ES-I3 (cell line): Measurements from ENCODE around the gene FLT1.

Experiments used
- H3K36me3 ChIP-seq: 2 replicates; pipeline ENCODE4 v1.6.1; 2013; ENCODE audit warnings: mild to moderate bottlenecking, low read length, control low read depth, moderate library complexity; ENCODE audit not compliant: insufficient read depth
- H3K4me1 ChIP-seq: 2 replicates; pipeline ENCODE4 v1.6.1; 2013; ENCODE audit warnings: mild to moderate bottlenecking, control low read depth, low read length; ENCODE audit not compliant: insufficient read depth
- H3K9ac ChIP-seq: 2 replicates; pipeline ENCODE4 v1.6.1; 2013; ENCODE audit warnings: low read depth, mild to moderate bottlenecking, low read length, moderate library complexity
- H3K9me3 ChIP-seq: 2 replicates; pipeline ENCODE4 v1.6.1; 2013; ENCODE audit warnings: mild to moderate bottlenecking, low read length, moderate library complexity; ENCODE audit not compliant: control insufficient read depth, insufficient read depth

Gene FLT1

GRCh38 chr13:28470296-28470695 is 24.6 kb downstream of the FLT1 start:
- Histone ChIP-seq H3K9me3 (no peaks in the 10 kb centered on the region), H3K36me3 (no peaks in the 10 kb centered on the region; the same call in none of the 2 replicates), H3K4me1 (peaks cover 4% of the 10 kb centered on the region; the same call in 1 of the 2 replicates), H3K9ac (no peak overlapping the region)

GRCh38 chr13:28469316-28469715 is 25.6 kb downstream of the FLT1 start:
- Histone ChIP-seq H3K4me1 (peaks cover 4% of the 10 kb centered on the region; the same call in 1 of the 2 replicates), H3K36me3 (peaks cover 5% of the 10 kb centered on the region), H3K9me3 (no peaks in the 10 kb centered on the region), H3K9ac (no peak overlapping the region)

- no peaks in the 10 kb centered on the region for H3K9me3 ChIP-seq
- H3K36me3 ChIP-seq, result peaks cover 5% of the 10 kb centered on the region
- H3K9ac ChIP-seq, result no peak overlapping the region
- H3K4me1 ChIP-seq, result peaks cover 4% of the 10 kb centered on the region; the same call in 1 of the 2 replicates
These were observed 26.7 kb downstream of the FLT1 start for GRCh38 chr13:28468023-28468915.

GRCh38 chr13:28467034-28467433 is 27.9 kb downstream of the FLT1 start:
- H3K36me3 ChIP-seq, result peaks cover 5% of the 10 kb centered on the region
- H3K9ac ChIP-seq, result no peak overlapping the region
- H3K9me3 ChIP-seq, result no peaks in the 10 kb centered on the region
- peaks cover 4% of the 10 kb centered on the region; the same call in 1 of the 2 replicates for H3K4me1 ChIP-seq

GRCh38 chr13:28466151-28466550 is 28.8 kb downstream of the FLT1 start:
- no peaks in the 10 kb centered on the region for H3K9me3 ChIP-seq
- peaks cover 4% of the 10 kb centered on the region; the same call in 1 of the 2 replicates for H3K4me1 ChIP-seq
- H3K36me3 ChIP-seq, result peaks cover 8% of the 10 kb centered on the region
- no peak overlapping the region for H3K9ac ChIP-seq

GRCh38 chr13:28464861-28465460 is 30.0 kb downstream of the FLT1 start:
- Histone ChIP-seq H3K9ac (no peak overlapping the region), H3K4me1 (peaks cover 4% of the 10 kb centered on the region; the same call in 1 of the 2 replicates), H3K36me3 (peaks cover 11% of the 10 kb centered on the region), H3K9me3 (no peaks in the 10 kb centered on the region)

- Histone ChIP-seq H3K4me1 (peaks cover 4% of the 10 kb centered on the region; the same call in 1 of the 2 replicates), H3K9me3 (no peaks in the 10 kb centered on the region), H3K36me3 (peaks cover 15% of the 10 kb centered on the region), H3K9ac (no peak overlapping the region)
These were observed 31.4 kb downstream of the FLT1 start for GRCh38 chr13:28463481-28463880.

- Histone ChIP-seq H3K9me3 (no peaks in the 10 kb centered on the region), H3K36me3 (peaks cover 14% of the 10 kb centered on the region), H3K9ac (no peak overlapping the region), H3K4me1 (no peaks in the 10 kb centered on the region; the same call in 1 of the 2 replicates)
These were observed 35.0 kb downstream of the FLT1 start for GRCh38 chr13:28459911-28460310.

GRCh38 chr13:28458608-28459007 is 36.3 kb downstream of the FLT1 start:
- Histone ChIP-seq H3K4me1 (no peaks in the 10 kb centered on the region; the same call in 1 of the 2 replicates), H3K36me3 (peaks cover 12% of the 10 kb centered on the region), H3K9me3 (no peaks in the 10 kb centered on the region), H3K9ac (no peak overlapping the region)

- Histone ChIP-seq H3K36me3 (peaks cover 15% of the 10 kb centered on the region), H3K9me3 (no peaks in the 10 kb centered on the region), H3K9ac (no peak overlapping the region), H3K4me1 (no peaks in the 10 kb centered on the region; the same call in 1 of the 2 replicates)
These were observed 36.9 kb downstream of the FLT1 start for GRCh38 chr13:28458051-28458450.

- Histone ChIP-seq H3K4me1 (peaks cover under 1% of the 10 kb centered on the region), H3K9ac (no peak overlapping the region), H3K36me3 (peaks cover 15% of the 10 kb centered on the region), H3K9me3 (no peaks in the 10 kb centered on the region)
These were observed 37.4 kb downstream of the FLT1 start for GRCh38 chr13:28457521-28457920.

GRCh38 chr13:28455580-28456194 is 39.2 kb downstream of the FLT1 start:
- peaks cover 10% of the 10 kb centered on the region for H3K4me1 ChIP-seq
- H3K36me3 ChIP-seq, result peaks cover 10% of the 10 kb centered on the region

GRCh38 chr13:28452755-28453154 is 42.2 kb downstream of the FLT1 start:
- Histone ChIP-seq H3K9me3 (peaks cover 10% of the 10 kb centered on the region), H3K4me1 (peaks cover 10% of the 10 kb centered on the region), H3K36me3 (peaks cover 6% of the 10 kb centered on the region), H3K9ac (no peak overlapping the region)

More at GRCh38 chr13:28455580-28456194, 39.2 kb downstream of the FLT1 start:
- Histone ChIP-seq H3K9me3 (no peaks in the 10 kb centered on the region), H3K9ac (no peak overlapping the region)

- Histone ChIP-seq H3K9ac (peak overlapping the region; percentile 28; the same call in 1 of the 2 replicates), H3K36me3 (peaks cover 6% of the 10 kb centered on the region), H3K4me1 (peaks cover 10% of the 10 kb centered on the region; the same call in 1 of the 2 replicates), H3K9me3 (peaks cover 10% of the 10 kb centered on the region)
These were observed 43.3 kb downstream of the FLT1 start for GRCh38 chr13:28451482-28452217.
